NCI-H2107 (cell line): ENCODE results near the gene CDCA8.
A peak's percentile ranks its signal among the peaks of the same experiment; 100 is the strongest.
"Not testable (repeated sequence)": the region's sequence is repeated elsewhere in the genome, so short reads cannot be mapped to it uniquely, and the experiment has no call there.

Source experiments
- DNase-seq: peaks from one replicate; lab custom pipeline; 2025; lab: John Stamatoyannopoulos, UW

The CDCA8 gene

GRCh38 chr1:37673920-37674319, 18.4 kb upstream of the CDCA8 start:
- no peak for DNase-seq

GRCh38 chr1:37676281-37677142, 15.8 kb upstream of the CDCA8 start:
- DNase-seq, result no peak

GRCh38 chr1:37677143-37677439, 15.2 kb upstream of the CDCA8 start:
- DNase-seq, result no peak

GRCh38 chr1:37677808-37678207, 14.5 kb upstream of the CDCA8 start:
- no peak for DNase-seq

GRCh38 chr1:37680933-37681332, 11.4 kb upstream of the CDCA8 start:
- DNase-seq, result no peak

- DNase-seq, result peak; percentile 67
Observed at GRCh38 chr1:37682334-37682987, 9.9 kb upstream of the CDCA8 start.

GRCh38 chr1:37684182-37684581, 8.1 kb upstream of the CDCA8 start:
- DNase-seq, result not testable (repeated sequence)

- DNase-seq, result no peak
Observed at GRCh38 chr1:37685722-37686121, 6.6 kb upstream of the CDCA8 start.

GRCh38 chr1:37687764-37688163, 4.6 kb upstream of the CDCA8 start:
- not testable (repeated sequence) for DNase-seq

- no peak for DNase-seq
Observed at GRCh38 chr1:37688926-37689325, 3.4 kb upstream of the CDCA8 start.

- DNase-seq, result peak; percentile 36
Observed at GRCh38 chr1:37691497-37692077, 729 bp upstream of the CDCA8 start.

GRCh38 chr1:37692834-37693175, 489 bp downstream of the CDCA8 start:
- DNase-seq, result no peak

- no peak for DNase-seq
Observed at GRCh38 chr1:37697090-37697489, 4.8 kb downstream of the CDCA8 start.

- DNase-seq, result no peak
Observed at GRCh38 chr1:37697737-37698136, 5.4 kb downstream of the CDCA8 start.

GRCh38 chr1:37699147-37699546, 6.8 kb downstream of the CDCA8 start:
- DNase-seq, result no peak

GRCh38 chr1:37701051-37701450, 8.7 kb downstream of the CDCA8 start:
- DNase-seq, result no peak

- DNase-seq, result no peak
Observed at GRCh38 chr1:37703061-37703460, 10.7 kb downstream of the CDCA8 start.

GRCh38 chr1:37704966-37705365, 12.7 kb downstream of the CDCA8 start:
- DNase-seq, result no peak

- DNase-seq, result no peak
Observed at GRCh38 chr1:37705399-37705798, 13.1 kb downstream of the CDCA8 start.

- DNase-seq, result no peak
Observed at GRCh38 chr1:37708471-37708870, 16.2 kb downstream of the CDCA8 start.

- no peak for DNase-seq
Observed at GRCh38 chr1:37714226-37714625, 21.9 kb downstream of the CDCA8 start.

GRCh38 chr1:37714689-37715088, 22.4 kb downstream of the CDCA8 start:
- no peak for DNase-seq

GRCh38 chr1:37716321-37716720, 24.0 kb downstream of the CDCA8 start:
- DNase-seq, result no peak
